B cell (primary cell): ENCODE data around the gene IRF9. TPM values are rescaled to one million over a fixed set of nuclear protein-coding genes. Genes with fewer than 3 reads are reported as not detected.
A peak's percentile ranks its signal among the peaks of the same experiment; 100 is the strongest.

Experiments
- ATAC-seq: fragments of 200-7000 bp; cut with Tn5 transposase; one replicate; pipeline ENCODE4 v1.10.0; 2021; ENCODE audit warnings: low read depth, mild to moderate bottlenecking, moderate number of reproducible peaks, moderate library complexity
- CTCF ChIA-PET: fragments of 350-600 bp; sonication (Branson Sonifier 250); formaldehyde crosslinking; loops from one replicate; lab custom pipeline; 2021; ENCODE audit warnings: antibody characterized with exemption, inconsistent platforms; lab: Charles Lee
- POLR2A ChIA-PET: fragments of 350-600 bp; sonication (Branson Sonifier 250); formaldehyde crosslinking; loops from one replicate; lab custom pipeline; 2021; ENCODE audit warnings: antibody characterized with exemption; lab: Charles Lee
- DNase-seq: peaks from one replicate; pipeline ENCODE4 v3.0.0; 2013
- H2AFZ ChIP-seq: 2 replicates; pipeline ENCODE4 v1.6.1; 2012; ENCODE audit warnings: mild to moderate bottlenecking, low read depth, low read length; ENCODE audit not compliant: insufficient read depth, poor library complexity, severe bottlenecking
- H3K27ac ChIP-seq, 2 donors: 1 replicate in 1 of 2; 2 replicates in 1 of 2; pipeline ENCODE4 v1.5.1; 2012 to 2013; ENCODE audit warnings: low read length in 2 of 2, mild to moderate bottlenecking in 2 of 2, moderate library complexity in 1 of 2
- H3K27me3 ChIP-seq, 4 experiments: fragments of 200-600 bp in 1 of 4; sonication (generic) in 1 of 4; replicated peaks in 1 of 4; 1 replicate in 2 of 4; 2 replicates in 2 of 4; pipeline versions ENCODE4 v1.6.1 to v1.7.0; 2013 to 2016; ENCODE audit warnings: low read length in 3 of 4, mild to moderate bottlenecking in 2 of 4, mixed read lengths in 1 of 4, moderate library complexity in 1 of 4; ENCODE audit not compliant: insufficient read depth in 4 of 4, control insufficient read depth in 3 of 4; ENCODE audit errors: control extremely low read depth in 1 of 4
- H3K36me3 ChIP-seq, 2 experiments: replicated peaks in 1 of 2; 1 replicate in 1 of 2; 2 replicates in 1 of 2; pipeline versions ENCODE4 v1.6.1 to v1.7.1; 2013; ENCODE audit warnings: low read length in 1 of 2; ENCODE audit not compliant: insufficient read depth in 2 of 2, control insufficient read depth in 1 of 2; ENCODE audit errors: control extremely low read depth in 1 of 2, extremely low read depth in 1 of 2
- H3K4me1 ChIP-seq, 2 donors: fragments of 200-600 bp in 1 of 2; sonication (generic) in 1 of 2; 1 replicate in 1 of 2; 2 replicates in 1 of 2; pipeline versions ENCODE4 v1.5.1 to v1.6.1; 2013 to 2017; ENCODE audit warnings: low read length in 2 of 2; ENCODE audit not compliant: control insufficient read depth in 2 of 2, insufficient read depth in 2 of 2
- H3K4me2 ChIP-seq: replicated peaks from 2 replicates; pipeline ENCODE3; 2012; ENCODE audit warnings: mild to moderate bottlenecking, low read depth, low read length; ENCODE audit not compliant: poor library complexity, severe bottlenecking
- H3K4me3 ChIP-seq, 5 experiments: fragments of 200-600 bp in 1 of 5; sonication (generic) in 1 of 5; 1 replicate in 3 of 5; 2 replicates in 2 of 5; pipeline versions ENCODE4 v1.5.1 to v1.7.0; 2011 to 2016; ENCODE audit warnings: low read length in 4 of 5, mild to moderate bottlenecking in 4 of 5, low read depth in 2 of 5, control low read depth in 1 of 5, moderate library complexity in 1 of 5; ENCODE audit not compliant: insufficient read depth in 1 of 5; ENCODE audit errors: control extremely low read depth in 1 of 5, extremely low read depth in 1 of 5
- H3K79me2 ChIP-seq: fragments of 200-600 bp; sonication (generic); one replicate; pipeline ENCODE4 v1.6.0; 2016; ENCODE audit warnings: low read length; ENCODE audit not compliant: control insufficient read depth, insufficient read depth
- H3K9ac ChIP-seq: fragments of 200-600 bp; sonication (generic); 2 replicates; pipeline ENCODE4 v1.6.1; 2017; ENCODE audit warnings: mild to moderate bottlenecking, low read length, moderate library complexity
- H3K9me3 ChIP-seq, 3 donors: one replicate each; pipeline versions ENCODE4 v1.6.1 to v1.7.1; 2013; ENCODE audit warnings: low read length in 2 of 3; ENCODE audit not compliant: control insufficient read depth in 2 of 3, insufficient read depth in 1 of 3; ENCODE audit errors: control extremely low read depth in 1 of 3
- H4K20me1 ChIP-seq: 2 replicates; pipeline ENCODE4 v1.6.0; 2012; ENCODE audit warnings: mild to moderate bottlenecking, low read length; ENCODE audit not compliant: insufficient read depth, control insufficient read depth, poor library complexity, severe bottlenecking
- H3K27ac Mint-ChIP-seq: one replicate; pipeline ENCODE4 v1.8.0; 2021; ENCODE audit warnings: mixed read lengths
- H3K27me3 Mint-ChIP-seq: one replicate; pipeline ENCODE4 v1.8.0; 2021; ENCODE audit warnings: mixed read lengths
- H3K4me1 Mint-ChIP-seq: one replicate; pipeline ENCODE4 v1.8.0; 2021; ENCODE audit warnings: mixed read lengths
- H3K4me3 Mint-ChIP-seq: one replicate; pipeline ENCODE4 v1.8.0; 2021; ENCODE audit warnings: mixed read lengths
- H3K9me3 Mint-ChIP-seq: one replicate; pipeline ENCODE4 v1.8.0; 2022; ENCODE audit warnings: mixed read lengths; ENCODE audit not compliant: insufficient read depth
- EZH2 ChIP-seq: IDR thresholded peaks from 2 replicates; pipeline ENCODE4 v1.6.1; 2012; ENCODE audit warnings: borderline replicate concordance, low read depth, mild to moderate bottlenecking, moderate library complexity, low read length; ENCODE audit not compliant: insufficient read depth, poor library complexity, severe bottlenecking
- WGBS: methylation state at CpG from one replicate; pipeline ENCODE4 v1.1.5; 2013; ENCODE audit warnings: missing lambda C conversion rate; ENCODE audit not compliant: insufficient coverage; 5-methylcytosine and 5-hydroxymethylcytosine counted together
- intact Hi-C: fragments of 100-400 bp; cut with micrococcal nuclease; formaldehyde crosslinking; loops from one replicate; pipeline ENCODE4 v1.10.0; 2022
- polyA plus RNA-seq: library from polyadenylated mRNA; depleted of rRNA; stranded (reverse); fragments of >200 nt; gene quantifications from 2 replicates; pipeline ENCODE4 v1.2.3, GENCODE V29; 2012
- total RNA-seq, 2 donors: library from RNA; stranded (reverse); fragments of 120-200 nt in 1 of 2; gene quantifications; 1 replicate in 1 of 2; 2 replicates in 1 of 2; pipeline versions ENCODE4 v1.2.3 to v1.2.4, GENCODE V29; 2013 to 2022
- TF ChIP-seq, protein P1 (sequence below): fragments of 200-600 bp; IDR thresholded peaks from one replicate; pipeline ENCODE4 v1.8.0; 2022; ENCODE audit warnings: antibody characterized with exemption, mild to moderate bottlenecking

IRF9 gene
- total and polyA plus RNA-seq, 2 donors (not counting 1 experiment from before 2014, with no cell fraction given): 191 to 269 TPM

DNA sequence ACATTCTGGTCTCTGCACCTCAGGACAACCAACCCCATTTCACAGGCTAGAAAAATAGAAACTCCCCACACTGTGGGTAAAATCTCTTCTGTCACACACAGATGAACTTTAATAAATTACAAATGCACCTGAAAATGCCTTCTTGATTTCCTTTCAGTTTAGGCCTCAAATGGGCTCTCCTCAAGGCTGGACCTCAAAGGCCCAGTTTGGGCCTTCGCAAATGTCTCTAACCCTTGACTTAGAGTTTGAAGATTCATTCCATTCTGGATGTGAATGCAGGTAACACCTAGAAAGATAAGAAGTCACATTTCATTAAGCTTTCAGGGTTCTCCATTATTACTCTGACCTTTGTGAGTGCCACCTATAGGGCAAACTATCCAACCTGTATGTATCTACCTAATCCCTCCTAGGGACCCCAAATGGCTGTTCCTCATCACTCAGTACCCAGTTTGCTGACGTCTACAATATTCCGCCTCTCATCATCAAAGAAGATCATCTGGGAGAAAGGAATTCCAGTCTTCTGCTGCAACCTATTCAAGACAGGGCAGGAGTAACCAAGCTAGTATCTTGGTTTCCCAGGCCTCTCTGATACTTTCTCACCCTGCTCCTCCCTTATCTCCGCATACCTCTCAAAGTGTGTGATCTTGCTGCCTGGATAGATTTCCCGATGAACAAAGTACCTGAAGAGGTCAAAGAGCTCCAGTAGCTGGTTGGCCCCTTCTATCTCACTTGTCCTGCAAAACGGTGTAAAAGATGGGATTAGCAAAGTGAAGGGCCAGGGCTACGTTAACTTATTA is 53.0 kb downstream of the IRF9 start:
- Histone ChIP-seq H3K27me3 (no peaks in the 10 kb centered on the region), H3K4me3 (peak overlapping the region in 2 of 5 experiments; percentile 84 to 89), H2AFZ (peak overlapping the region; percentile 77), H3K27ac (peak overlapping the region; percentile 93 to 98), H3K9ac (peak overlapping the region; percentile 96), H3K9me3 (no peaks in the 10 kb centered on the region), H4K20me1 (peaks cover 2% of the 10 kb centered on the region), H3K4me2 (peak overlapping the region; percentile 73), H3K79me2 (peaks cover 67% of the 10 kb centered on the region), H3K36me3 (peaks cover 4 to 34% of the 10 kb centered on the region in 2 experiments), H3K4me1 (peaks cover 32 to 33% of the 10 kb centered on the region in 2 donors)
- no peak for ATAC-seq
- TF ChIP-seq, protein P1, sequence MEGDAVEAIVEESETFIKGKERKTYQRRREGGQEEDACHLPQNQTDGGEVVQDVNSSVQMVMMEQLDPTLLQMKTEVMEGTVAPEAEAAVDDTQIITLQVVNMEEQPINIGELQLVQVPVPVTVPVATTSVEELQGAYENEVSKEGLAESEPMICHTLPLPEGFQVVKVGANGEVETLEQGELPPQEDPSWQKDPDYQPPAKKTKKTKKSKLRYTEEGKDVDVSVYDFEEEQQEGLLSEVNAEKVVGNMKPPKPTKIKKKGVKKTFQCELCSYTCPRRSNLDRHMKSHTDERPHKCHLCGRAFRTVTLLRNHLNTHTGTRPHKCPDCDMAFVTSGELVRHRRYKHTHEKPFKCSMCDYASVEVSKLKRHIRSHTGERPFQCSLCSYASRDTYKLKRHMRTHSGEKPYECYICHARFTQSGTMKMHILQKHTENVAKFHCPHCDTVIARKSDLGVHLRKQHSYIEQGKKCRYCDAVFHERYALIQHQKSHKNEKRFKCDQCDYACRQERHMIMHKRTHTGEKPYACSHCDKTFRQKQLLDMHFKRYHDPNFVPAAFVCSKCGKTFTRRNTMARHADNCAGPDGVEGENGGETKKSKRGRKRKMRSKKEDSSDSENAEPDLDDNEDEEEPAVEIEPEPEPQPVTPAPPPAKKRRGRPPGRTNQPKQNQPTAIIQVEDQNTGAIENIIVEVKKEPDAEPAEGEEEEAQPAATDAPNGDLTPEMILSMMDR: no peak
- no peak for TF ChIP-seq EZH2
- H3K27ac Mint-ChIP-seq: peak overlapping the region; percentile 98
- 100% methylated on average over 5 of the region's 7 CpGs for WGBS
- H3K9me3 Mint-ChIP-seq: no peaks in the 10 kb centered on the region
- CTCF ChIA-PET: interaction anchor here (0.7 to 4.2 kb wide), 21 partner anchors 10 to 223 kb away, joined by 3 to 24 read pairs (median 4); partner anchors contain the start of genes CBLN3, CIDEB, DHRS1 and IPO4
- intact Hi-C loops: loop anchor here (1.0 to 10.0 kb wide), 10 partner anchors 18 to 659 kb away; partner anchors contain the start of genes DCAF11, DHRS1, EMC9 and GMPR2
- POLR2A ChIA-PET: interaction anchor here (0.5 to 5.3 kb wide), 19 partner anchors 19 to 217 kb away, joined by 3 to 64 read pairs (median 4); partner anchors contain the start of genes CBLN3, DCAF11, EMC9 and GMPR2
- peak overlapping the region; percentile 93 for H3K4me3 Mint-ChIP-seq
- no peak for DNase-seq
- no peaks in the 10 kb centered on the region for H3K27me3 Mint-ChIP-seq
- peaks cover 43% of the 10 kb centered on the region for H3K4me1 Mint-ChIP-seq
